Measurements from ENCODE around the gene FOXRED2.
"Not testable (repeated sequence)": the region's sequence is repeated elsewhere in the genome, so short reads cannot be mapped to it uniquely, and the experiment has no call there.

The FOXRED2 gene

GRCh38 chr22:36519906-36520305 is 13.1 kb upstream of the FOXRED2 start:
- DNase-seq (ENCODE audit: low read depth in 3 of 3, low spot score in 1 of 3), result not testable (repeated sequence)

- no peak for DNase-seq (ENCODE audit: low read depth in 3 of 3, low spot score in 1 of 3)
These were observed 7.9 kb upstream of the FOXRED2 start for GRCh38 chr22:36514766-36515165.

DNA sequence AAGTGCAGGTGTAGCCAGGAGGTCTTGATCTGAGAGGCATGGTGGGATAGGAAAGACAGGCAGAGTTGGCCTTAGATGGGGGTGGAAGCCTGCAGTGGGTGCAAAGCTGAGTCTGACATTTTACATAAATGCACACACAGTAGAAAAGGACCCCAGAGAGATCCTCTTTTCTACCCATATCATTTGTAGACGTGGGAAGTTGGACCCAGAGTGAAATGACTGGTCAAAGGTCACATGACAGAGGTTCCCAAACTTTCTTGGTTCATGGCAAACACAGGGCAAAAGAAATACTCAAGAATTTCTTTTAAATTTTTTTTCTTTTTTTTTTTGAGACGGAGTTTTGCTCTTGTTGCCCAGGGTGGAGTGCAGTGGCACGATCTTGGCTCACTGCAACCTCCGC is 6.2 kb upstream of the FOXRED2 start:
- DNase-seq (ENCODE audit: low read depth in 3 of 3, low spot score in 1 of 3), result no peak

DNA sequence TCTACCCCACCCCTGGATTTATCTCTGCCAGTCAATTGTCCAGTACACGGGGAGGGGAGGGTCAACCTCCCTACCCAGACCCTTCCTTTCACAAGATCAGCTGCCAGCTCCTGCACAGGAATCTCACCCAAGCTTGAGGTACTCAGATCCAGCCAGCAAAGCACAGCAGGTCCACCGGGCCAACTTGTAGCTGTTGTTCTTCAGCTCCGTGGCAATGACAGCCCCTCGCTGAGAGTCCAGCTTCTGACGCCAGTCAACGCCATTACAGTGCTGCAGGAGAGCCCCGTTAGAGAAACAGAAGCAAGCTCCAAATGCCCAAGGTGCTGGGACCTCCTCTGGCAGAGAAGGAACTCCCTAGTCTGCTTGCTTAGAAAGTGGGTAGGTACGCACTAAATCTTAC is 5.5 kb upstream of the FOXRED2 start:
- DNase-seq (ENCODE audit: low read depth in 3 of 3, low spot score in 1 of 3), result no peak

DNA sequence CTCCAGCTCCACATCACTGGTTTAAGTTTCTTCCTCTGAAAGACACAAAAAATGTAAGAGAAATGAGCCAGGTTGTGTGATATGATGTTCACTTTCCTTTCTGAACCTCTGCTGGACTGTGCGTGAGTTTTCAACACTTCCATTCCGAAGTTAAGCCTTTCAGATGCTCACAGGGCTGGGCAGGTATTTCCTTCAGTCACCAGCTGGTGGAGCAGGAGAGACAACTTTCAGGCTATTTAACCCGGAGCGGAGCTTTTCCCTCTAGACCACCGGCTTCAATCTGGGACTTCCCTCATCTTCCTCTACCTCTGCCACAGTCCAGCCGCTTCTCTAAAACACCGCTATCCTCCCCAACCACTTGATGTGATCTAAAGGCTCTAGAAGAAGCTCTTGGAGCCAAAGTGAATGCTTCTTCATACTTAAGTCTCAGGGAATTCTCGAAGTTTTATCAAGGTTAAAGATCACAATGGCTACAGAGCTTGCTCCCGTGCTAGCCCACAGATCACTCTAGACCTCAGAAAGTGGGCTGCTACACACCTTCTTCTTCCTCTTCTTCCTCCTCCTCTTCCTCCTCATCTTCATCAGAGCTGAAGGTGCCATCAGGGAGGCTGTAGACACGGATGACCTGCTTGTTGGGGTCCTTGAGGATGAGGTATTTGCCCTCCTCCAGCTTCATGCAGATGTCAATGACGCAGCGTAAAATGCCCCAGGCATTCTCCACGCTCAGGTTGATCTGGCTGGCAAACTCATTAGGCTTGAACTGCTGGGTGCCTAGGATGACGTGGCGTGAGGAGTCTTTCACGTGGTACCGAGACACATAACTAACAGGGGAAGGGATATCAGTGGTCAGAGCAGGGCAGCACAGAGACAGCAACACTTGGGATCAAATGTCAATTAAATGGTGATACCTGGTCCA is 4.4 kb upstream of the FOXRED2 start:
- no peak for DNase-seq (ENCODE audit: low read depth in 3 of 3, low spot score in 1 of 3)

GRCh38 chr22:36510384-36510783 is 3.5 kb upstream of the FOXRED2 start:
- DNase-seq (ENCODE audit: low read depth in 3 of 3, low spot score in 1 of 3), result no peak

DNA sequence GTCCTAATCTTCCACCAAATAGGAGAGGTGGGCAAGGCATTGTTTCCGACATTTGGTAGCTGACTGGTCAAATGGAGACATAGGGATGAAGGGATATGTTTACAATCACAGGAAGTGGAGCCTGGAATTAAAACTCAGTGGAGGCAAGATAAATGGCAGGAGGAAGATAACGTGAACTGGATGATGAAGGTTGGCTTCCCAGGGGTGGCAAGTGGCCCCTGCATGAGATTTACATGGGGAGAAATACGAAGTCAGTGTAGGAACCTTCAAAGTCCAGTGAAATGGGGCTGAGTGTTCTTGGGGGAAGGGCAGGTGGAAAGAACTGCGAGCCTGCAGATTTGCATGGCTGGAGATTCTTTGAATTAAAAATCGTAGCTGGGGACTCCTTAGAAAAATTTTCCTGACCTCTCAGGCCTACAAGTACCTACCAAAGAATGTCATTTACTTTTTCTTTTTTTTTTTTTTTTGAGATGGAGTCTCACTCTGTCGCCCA is 724 bp upstream of the FOXRED2 start:
- DNase-seq (ENCODE audit: low read depth in 3 of 3, low spot score in 1 of 3), result no peak

DNA sequence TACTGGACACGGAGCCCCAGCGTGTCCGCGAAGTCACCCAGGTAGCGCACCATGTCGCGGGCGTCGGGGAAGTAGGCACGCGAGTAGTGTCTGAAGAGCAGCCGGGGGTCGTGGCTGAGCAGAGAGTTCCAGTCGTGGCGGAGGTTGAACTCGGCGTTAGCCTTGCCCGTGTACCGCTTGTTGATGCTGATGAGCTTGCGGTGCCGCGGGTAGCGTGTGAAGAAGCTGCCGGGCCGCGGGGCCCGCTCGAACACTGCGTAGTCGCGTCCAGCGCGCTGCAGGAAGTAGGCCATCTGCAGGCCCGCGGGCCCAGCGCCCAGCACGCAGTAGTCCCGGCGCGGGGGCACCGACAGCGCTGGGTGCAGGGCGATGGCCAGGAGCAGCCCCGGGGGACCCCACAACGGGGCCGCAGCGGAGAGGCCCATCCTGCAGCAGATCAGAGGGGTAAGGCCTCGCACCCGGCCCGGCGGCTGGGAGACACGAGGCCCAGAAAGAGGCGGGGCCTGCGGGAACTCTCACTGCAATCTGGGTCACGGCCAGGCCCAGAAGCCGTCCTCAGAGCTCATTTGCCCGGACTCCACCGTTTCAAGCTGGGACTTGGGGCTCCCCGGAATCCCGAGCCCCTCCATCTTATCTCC is 723 bp downstream of the FOXRED2 start:
- DNase-seq (ENCODE audit: low read depth in 3 of 3, low spot score in 1 of 3), result no peak

DNA sequence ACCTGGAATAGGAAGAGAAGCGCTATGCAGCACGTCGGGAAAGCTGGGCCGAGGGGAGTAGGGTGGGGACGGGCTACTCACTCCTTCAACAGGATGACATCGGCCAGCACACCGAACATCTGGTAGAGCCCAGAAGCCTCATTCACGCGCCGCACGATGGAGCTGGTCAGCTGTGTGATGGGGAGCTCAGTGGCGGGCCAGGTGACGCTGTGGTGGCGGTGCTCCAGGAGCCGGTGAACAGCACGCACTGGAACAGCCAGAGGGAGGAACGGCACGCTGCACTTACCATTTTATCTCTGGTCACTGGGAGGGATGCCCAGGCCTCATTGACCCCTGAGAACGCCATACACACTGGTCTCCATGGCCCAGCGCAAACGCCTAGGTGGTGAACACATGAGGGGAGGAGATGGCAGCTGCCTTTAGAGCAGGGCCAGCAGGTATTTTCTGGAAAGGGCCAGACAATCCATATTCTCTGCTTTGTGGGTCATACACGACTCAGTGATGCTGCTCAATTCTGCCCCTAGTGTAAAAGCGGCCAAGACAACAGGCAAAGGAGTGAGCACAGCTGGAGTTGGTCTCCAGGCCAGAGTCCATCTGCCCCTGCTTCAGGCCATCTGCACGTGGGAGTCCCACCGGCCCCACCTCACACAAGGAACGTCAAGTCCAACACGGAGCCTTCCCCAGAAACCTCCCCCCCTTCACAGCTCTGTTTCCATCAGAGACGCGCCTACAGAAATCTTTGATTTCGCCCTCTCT is 8.8 kb downstream of the FOXRED2 start:
- DNase-seq (ENCODE audit: low read depth in 3 of 3, low spot score in 1 of 3), result no peak

GRCh38 chr22:36493690-36494110 is 13.1 kb downstream of the FOXRED2 start:
- no peak for DNase-seq (ENCODE audit: low read depth in 3 of 3, low spot score in 1 of 3)

DNA sequence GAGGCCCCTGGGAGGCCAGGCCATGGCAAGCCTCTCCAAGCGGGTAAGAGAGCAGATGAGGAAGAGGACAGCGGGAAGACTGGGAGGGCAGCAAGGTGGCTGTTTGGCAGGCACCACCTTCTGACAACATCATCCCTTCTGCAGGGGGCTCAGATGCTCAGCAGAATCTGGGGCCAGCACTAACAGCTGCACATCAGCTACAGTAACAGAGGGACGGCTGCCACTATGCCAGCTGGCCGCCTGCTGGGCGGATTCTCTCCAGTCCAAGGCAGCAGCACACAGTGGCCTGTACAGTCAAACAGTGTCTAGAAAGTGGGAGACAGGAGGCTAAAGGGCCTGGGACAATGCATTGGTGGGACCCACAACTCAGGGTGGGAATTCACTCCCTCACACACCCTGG is 14.7 kb downstream of the FOXRED2 start:
- no peak for DNase-seq (ENCODE audit: low read depth in 3 of 3, low spot score in 1 of 3)

- DNase-seq (ENCODE audit: low read depth in 3 of 3, low spot score in 1 of 3), result no peak
These were observed 15.7 kb downstream of the FOXRED2 start for GRCh38 chr22:36491155-36491554.

DNA sequence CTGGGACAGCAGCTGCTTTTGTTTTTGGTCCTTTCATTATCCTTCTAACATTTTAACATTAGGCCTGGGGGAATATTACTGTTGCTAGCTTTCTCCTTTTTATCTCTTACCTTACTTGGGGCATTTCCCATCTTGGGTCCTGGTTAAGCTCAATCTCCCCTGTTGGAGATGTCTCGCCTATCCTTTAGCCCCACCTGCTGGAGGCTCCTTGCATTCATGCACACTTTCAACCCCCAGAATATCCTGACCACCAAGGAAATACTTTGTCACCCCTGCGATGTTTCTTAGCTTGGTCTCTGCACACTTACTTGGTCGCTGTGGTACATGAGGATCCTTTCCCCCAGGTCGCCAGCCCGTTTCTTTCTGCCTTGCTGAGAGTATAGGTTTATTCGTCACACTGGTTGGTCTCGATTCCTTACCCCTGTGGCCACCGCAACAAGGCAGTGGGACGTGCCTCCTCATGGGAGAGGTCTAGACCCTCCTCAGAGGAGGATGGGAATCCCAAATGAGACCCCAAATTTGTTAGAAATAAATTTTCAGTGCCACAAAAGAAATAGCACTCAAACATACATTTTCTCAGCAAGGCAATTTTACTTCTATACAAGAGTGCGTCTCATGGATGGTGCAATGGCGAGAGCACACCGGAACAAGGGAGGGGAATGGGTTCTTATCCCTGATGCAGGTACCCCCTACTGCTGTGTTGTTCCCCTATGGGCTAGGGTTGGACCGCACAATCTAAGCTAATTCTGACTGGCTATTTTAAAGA is 20.0 kb downstream of the FOXRED2 start:
- peak in 2 of 3 donors; percentile 35 to 46 for DNase-seq (ENCODE audit: low read depth in 3 of 3, low spot score in 1 of 3)

GRCh38 chr22:36481393-36482168 is 25.3 kb downstream of the FOXRED2 start, which contains the start of gene TXN2:
TSS of gene TXN2 (minus strand) at chr22:36481640. CDS start at chr22:36480837, 803 bp downstream.
- DNase-seq (ENCODE audit: low read depth in 3 of 3, low spot score in 1 of 3), result peak; percentile 87 to 94 (median 91)

DNA sequence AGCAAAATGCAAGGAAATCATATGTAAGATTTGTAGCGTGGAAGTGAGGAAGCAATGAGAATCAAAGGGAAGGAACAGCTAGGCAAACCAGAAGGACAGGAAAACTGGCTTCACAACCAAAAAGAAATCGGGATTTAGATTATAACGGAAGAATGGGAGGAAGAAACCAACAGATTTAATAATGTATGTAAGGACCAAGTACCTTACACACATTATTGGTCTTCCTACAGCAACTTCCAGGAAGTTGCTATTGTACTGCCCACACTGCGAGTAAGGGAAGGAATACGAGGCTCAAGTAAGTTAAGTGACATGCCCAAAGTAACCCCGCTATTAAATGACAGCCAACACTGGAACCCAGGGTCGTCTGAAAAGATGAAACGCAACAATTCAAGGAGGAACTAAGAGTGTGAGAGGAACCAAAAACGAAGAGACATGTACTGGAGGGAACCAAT is 25.9 kb downstream of the FOXRED2 start:
- no peak for DNase-seq (ENCODE audit: low read depth in 3 of 3, low spot score in 1 of 3)

- DNase-seq (ENCODE audit: low read depth in 3 of 3, low spot score in 1 of 3), result no peak
These were observed 27.9 kb downstream of the FOXRED2 start for GRCh38 chr22:36478966-36479365.

DNA sequence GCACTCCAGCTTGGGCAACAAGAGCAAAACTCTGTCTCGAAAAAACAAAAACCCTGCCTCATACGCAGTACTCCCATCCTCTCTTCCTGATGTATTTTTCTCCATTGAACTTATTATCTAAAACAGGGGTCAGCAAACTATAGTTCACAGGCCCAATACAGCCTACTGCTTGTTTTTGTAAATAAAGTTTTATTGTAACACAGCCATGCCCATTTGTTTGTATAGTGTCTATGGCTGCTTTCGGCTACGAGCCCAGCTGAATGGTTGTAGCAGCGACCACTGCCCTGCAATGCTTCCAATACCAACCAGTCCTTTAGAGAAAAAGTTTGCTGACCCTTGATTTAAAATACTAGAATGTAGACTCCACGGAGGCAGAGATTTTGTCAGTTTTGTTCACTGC is 31.5 kb downstream of the FOXRED2 start:
- DNase-seq (ENCODE audit: low read depth in 3 of 3, low spot score in 1 of 3), result no peak

DNA sequence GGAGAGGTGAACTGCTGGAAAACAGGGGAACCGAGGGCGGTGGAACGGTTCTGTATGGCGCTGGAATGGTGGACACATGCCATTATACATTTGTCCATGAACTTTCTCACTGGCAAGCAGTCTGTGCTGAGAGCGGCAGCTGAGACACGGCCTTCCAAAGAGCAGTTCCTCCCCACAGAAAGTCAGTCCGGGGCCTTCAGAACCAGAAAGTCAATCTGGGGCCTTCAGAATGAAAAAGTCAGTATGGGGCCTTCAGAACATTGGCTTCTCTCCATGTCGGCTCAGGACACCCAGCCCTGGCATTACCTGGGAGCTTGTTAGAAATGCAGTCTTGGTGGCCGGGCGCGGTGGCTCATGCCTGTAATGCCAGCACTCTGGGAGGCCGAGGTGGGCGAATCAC is 34.2 kb downstream of the FOXRED2 start:
- no peak for DNase-seq (ENCODE audit: low read depth in 3 of 3, low spot score in 1 of 3)

GRCh38 chr22:36471341-36471821 is 35.5 kb downstream of the FOXRED2 start:
- no peak for DNase-seq (ENCODE audit: low read depth in 3 of 3, low spot score in 1 of 3)

DNA sequence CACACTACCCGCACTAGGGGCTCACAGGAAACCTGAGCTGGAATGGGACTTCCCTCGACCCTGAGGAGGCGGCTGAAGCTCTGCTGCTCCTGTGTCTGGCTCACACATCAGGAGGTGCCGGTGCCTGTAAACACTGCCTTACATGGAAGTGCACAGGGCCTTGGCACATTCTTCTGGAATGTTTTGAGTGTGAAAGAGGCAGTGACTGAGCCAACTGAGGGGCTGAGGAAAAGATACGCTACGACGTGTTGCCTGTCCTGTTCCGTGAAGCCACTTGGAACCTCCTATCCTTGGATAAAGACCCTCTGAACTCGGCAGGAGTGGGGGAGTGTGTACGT is 35.9 kb downstream of the FOXRED2 start:
- DNase-seq (ENCODE audit: low read depth in 3 of 3, low spot score in 1 of 3), result no peak

Measured in stimulated activated CD4-positive, alpha-beta T cell treated with anti-CD3 and anti-CD28 coated beads, TNF-alpha, amount 100 ng/mL, for 1 hour (primary cell).